Lower leg skin (tissue), 3 donors: ENCODE results near the gene HNRNPK.

Experiments
- POLR2A ChIP-seq, 2 donors: fragments of 450-650 bp; IDR thresholded peaks; one replicate each; pipeline ENCODE4 v1.6.1; 2016 to 2017; ENCODE audit warnings: antibody characterized with exemption in 2 of 2, mild to moderate bottlenecking in 1 of 2, moderate library complexity in 1 of 2
- TF ChIP-seq, protein P1 (sequence below), 3 donors: fragments of 450-650 bp; IDR thresholded peaks; one replicate each; pipeline ENCODE4 v1.5.1; 2016; ENCODE audit warnings: antibody characterized with exemption in 3 of 3, mild to moderate bottlenecking in 3 of 3, moderate library complexity in 2 of 3

DNA sequence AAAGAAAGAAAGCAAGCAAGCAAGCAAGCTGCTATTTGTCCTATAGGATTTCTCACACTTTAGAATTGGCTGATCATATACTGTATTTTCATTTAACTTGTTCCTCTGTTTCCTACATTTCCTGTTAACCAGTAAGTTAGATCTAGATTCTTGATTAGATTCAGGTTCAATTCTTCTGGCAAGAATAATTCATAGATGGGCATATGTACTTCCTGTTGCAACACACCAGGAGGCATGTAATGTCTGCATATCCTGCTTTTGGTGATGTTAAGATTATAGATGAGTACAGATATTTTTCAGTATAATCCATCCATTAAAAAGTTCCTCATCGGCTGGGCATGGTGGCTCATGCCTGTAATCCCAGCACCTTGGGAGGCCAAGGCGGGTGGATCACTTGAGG, 48.0 kb downstream of the HNRNPK start:
- TF ChIP-seq, protein P1, sequence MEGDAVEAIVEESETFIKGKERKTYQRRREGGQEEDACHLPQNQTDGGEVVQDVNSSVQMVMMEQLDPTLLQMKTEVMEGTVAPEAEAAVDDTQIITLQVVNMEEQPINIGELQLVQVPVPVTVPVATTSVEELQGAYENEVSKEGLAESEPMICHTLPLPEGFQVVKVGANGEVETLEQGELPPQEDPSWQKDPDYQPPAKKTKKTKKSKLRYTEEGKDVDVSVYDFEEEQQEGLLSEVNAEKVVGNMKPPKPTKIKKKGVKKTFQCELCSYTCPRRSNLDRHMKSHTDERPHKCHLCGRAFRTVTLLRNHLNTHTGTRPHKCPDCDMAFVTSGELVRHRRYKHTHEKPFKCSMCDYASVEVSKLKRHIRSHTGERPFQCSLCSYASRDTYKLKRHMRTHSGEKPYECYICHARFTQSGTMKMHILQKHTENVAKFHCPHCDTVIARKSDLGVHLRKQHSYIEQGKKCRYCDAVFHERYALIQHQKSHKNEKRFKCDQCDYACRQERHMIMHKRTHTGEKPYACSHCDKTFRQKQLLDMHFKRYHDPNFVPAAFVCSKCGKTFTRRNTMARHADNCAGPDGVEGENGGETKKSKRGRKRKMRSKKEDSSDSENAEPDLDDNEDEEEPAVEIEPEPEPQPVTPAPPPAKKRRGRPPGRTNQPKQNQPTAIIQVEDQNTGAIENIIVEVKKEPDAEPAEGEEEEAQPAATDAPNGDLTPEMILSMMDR (IDR thresholded peaks at IDR 0.05): no peak
- TF ChIP-seq POLR2A (IDR thresholded peaks at IDR 0.05): no peak
